DND-41 (cell line): ENCODE measurements around the gene DPM3.

Source experiments
- ATAC-seq: fragments of 200-7000 bp; cut with Tn5 transposase; 3 replicates; pipeline ENCODE4 v1.9.1; 2021; ENCODE audit warnings: low read depth; ENCODE audit not compliant: insufficient read depth
- DNase-seq: peaks from one replicate; pipeline ENCODE4 v3.0.0-alpha.2; 2020
- H2AFZ ChIP-seq: 2 replicates; pipeline ENCODE4 v1.6.0; 2012; ENCODE audit warnings: low read depth, low read length
- H3K27ac ChIP-seq: 2 replicates; pipeline ENCODE4 v1.5.1; 2012; ENCODE audit warnings: low read length, inconsistent platforms
- H3K27me3 ChIP-seq: fragments of 200-600 bp; sonication (generic); 2 replicates; pipeline ENCODE4 v1.6.0; 2012; ENCODE audit warnings: low read length, mild to moderate bottlenecking, inconsistent platforms; ENCODE audit not compliant: insufficient read depth, poor library complexity
- H3K36me3 ChIP-seq: 2 replicates; pipeline ENCODE4 v1.5.1; 2012; ENCODE audit warnings: low read length, inconsistent platforms; ENCODE audit not compliant: insufficient read depth
- H3K4me1 ChIP-seq: 2 replicates; pipeline ENCODE4 v1.5.1; 2012; ENCODE audit warnings: mild to moderate bottlenecking, low read length; ENCODE audit not compliant: insufficient read depth
- H3K4me2 ChIP-seq: 2 replicates; pipeline ENCODE4 v1.6.0; 2012; ENCODE audit warnings: mild to moderate bottlenecking, moderate library complexity, low read length, inconsistent platforms; ENCODE audit not compliant: insufficient read depth
- H3K4me3 ChIP-seq, 2 experiments: fragments of 200-600 bp in 1 of 2; shearing (Covaris generic) in 1 of 2; 2 replicates each; pipeline ENCODE4 v1.5.1; 2012 to 2016; ENCODE audit warnings: inconsistent platforms in 2 of 2, low read length in 2 of 2, mild to moderate bottlenecking in 2 of 2, low read depth in 1 of 2, moderate library complexity in 1 of 2
- H3K79me2 ChIP-seq: 2 replicates; pipeline ENCODE4 v1.6.0; 2012; ENCODE audit warnings: low read length, inconsistent platforms; ENCODE audit not compliant: insufficient read depth
- H3K9ac ChIP-seq: 2 replicates; pipeline ENCODE4 v1.6.0; 2012; ENCODE audit warnings: low read depth, mild to moderate bottlenecking, inconsistent platforms, low read length, moderate library complexity
- H3K9me3 ChIP-seq: 2 replicates; pipeline ENCODE4 v1.5.1; 2012; ENCODE audit warnings: low read length, moderate library complexity, mild to moderate bottlenecking, inconsistent platforms; ENCODE audit not compliant: insufficient read depth, severe bottlenecking
- H4K20me1 ChIP-seq: 2 replicates; pipeline ENCODE4 v1.6.0; 2012; ENCODE audit warnings: low read length; ENCODE audit not compliant: insufficient read depth
- EZH2 ChIP-seq: IDR thresholded peaks from 3 replicates; pipeline ENCODE4 v1.6.1; 2012; ENCODE audit warnings: borderline replicate concordance, low read depth, mild to moderate bottlenecking, moderate library complexity, low read length, inconsistent platforms; ENCODE audit not compliant: severe bottlenecking
- TF ChIP-seq, protein P1 (sequence below): IDR thresholded peaks from 2 replicates; pipeline ENCODE4 v1.5.1; 2012; ENCODE audit warnings: borderline replicate concordance, low read length, moderate library complexity, mild to moderate bottlenecking; ENCODE audit not compliant: poor library complexity, severe bottlenecking; ENCODE audit errors: extremely low read depth

DPM3 gene

DNA sequence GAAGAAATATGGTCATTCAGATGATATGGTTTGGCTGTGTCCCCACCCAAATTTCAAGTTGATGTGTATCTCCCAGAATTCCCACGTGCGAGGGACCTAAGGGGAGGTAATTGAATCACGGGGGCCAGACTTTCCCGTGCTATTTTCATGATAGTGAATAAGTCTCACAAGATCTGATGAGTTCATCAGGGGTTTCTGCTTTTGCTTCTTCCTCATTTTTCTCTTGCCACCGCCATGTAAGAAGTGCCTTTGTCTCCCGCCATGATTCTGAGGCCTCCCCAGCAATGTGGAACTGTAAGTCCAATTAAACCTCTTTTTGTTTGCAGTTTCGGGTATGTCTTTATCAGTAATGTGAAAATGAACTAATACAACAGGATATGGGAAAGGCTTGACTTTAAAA lies 1.4 kb upstream of the DPM3 start:
- Histone ChIP-seq H3K4me3 (no peak overlapping the region), H3K4me1 (peaks cover 37% of the 10 kb centered on the region), H3K27ac (no peak overlapping the region), H3K9ac (no peak overlapping the region), H3K79me2 (peaks cover 30% of the 10 kb centered on the region), H3K4me2 (no peak overlapping the region), H3K36me3 (peaks cover 19% of the 10 kb centered on the region), H3K9me3 (no peaks in the 10 kb centered on the region), H4K20me1 (peaks cover 11% of the 10 kb centered on the region; the same call in 1 of the 2 replicates), H3K27me3 (peaks cover 4% of the 10 kb centered on the region), H2AFZ (no peak overlapping the region)
- DNase-seq = no peak
- no peak for TF ChIP-seq EZH2
- TF ChIP-seq, protein P1, sequence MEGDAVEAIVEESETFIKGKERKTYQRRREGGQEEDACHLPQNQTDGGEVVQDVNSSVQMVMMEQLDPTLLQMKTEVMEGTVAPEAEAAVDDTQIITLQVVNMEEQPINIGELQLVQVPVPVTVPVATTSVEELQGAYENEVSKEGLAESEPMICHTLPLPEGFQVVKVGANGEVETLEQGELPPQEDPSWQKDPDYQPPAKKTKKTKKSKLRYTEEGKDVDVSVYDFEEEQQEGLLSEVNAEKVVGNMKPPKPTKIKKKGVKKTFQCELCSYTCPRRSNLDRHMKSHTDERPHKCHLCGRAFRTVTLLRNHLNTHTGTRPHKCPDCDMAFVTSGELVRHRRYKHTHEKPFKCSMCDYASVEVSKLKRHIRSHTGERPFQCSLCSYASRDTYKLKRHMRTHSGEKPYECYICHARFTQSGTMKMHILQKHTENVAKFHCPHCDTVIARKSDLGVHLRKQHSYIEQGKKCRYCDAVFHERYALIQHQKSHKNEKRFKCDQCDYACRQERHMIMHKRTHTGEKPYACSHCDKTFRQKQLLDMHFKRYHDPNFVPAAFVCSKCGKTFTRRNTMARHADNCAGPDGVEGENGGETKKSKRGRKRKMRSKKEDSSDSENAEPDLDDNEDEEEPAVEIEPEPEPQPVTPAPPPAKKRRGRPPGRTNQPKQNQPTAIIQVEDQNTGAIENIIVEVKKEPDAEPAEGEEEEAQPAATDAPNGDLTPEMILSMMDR = no peak
- ATAC-seq = no peak

DNA sequence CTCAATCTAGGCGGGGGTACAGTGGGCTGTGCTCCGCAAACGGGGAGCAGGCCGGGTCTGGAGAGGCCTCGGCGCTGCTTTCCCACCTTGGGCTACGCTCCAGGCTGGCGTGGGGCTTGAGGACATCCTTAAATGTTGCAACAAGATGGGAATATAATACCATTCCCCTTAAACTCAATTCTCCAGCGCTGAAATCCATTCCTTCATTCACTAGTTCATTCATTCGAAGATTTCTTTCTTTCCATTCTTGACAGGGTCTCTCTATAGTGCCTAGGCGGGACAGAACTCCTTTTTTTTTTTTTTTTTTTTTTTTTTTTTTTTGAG lies 261 bp upstream of the DPM3 start:
- no peaks in the 10 kb centered on the region for H3K9me3 ChIP-seq
- TF ChIP-seq EZH2 = no peak
- TF ChIP-seq, protein P1 = no peak
- peak overlapping the region; percentile 86 for H3K27ac ChIP-seq
- DNase-seq = no peak
- peak overlapping the region; percentile 93 for H2AFZ ChIP-seq
- H3K27me3 ChIP-seq = no peaks in the 10 kb centered on the region
- peaks cover 35% of the 10 kb centered on the region for H3K79me2 ChIP-seq
- H3K9ac ChIP-seq = peak overlapping the region; percentile 89
- H3K4me2 ChIP-seq = peak overlapping the region; percentile 88
- peaks cover 42% of the 10 kb centered on the region for H3K4me1 ChIP-seq
- peaks cover 19% of the 10 kb centered on the region for H3K36me3 ChIP-seq
- H3K4me3 ChIP-seq = peak overlapping the region; percentile 88 to 93
- no peak for ATAC-seq
- peaks cover 11% of the 10 kb centered on the region; the same call in 1 of the 2 replicates for H4K20me1 ChIP-seq

DNA sequence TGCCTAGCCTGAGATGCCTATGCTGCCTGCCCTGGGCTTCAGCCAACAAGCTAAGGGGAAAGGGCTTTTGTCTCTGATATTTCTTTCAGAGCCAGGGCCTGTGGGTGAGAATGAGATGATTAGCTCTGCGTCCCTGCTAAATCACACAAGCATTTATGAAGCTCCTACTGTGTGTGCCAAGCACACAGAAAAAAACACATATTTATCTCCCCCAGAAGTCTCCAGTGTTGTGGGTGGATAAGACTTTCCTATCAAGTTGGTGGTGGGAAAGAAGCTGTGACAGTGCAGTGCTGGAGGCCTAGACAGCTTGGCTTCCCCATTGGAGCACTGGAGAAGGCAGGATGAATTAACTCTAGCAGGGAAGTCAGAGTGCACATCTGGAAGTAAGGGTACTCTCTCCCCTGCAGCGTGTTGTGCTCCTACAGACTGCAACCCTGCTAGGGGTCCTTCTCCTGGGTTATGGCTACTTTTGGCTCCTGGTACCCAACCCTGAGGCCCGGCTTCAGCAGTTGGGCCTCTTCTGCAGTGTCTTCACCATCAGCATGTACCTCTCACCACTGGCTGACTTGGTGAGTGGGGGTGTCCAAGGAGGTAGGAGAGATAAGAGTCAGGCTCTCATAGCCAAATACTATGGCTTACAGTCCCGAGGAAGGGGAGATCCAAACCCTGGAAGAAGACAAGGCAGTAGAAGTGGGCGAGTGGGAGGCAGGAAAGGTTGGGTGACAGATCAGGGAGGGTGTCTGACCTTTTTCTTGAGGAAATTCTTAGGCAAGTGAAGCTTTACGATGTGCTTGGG lies 3.0 kb downstream of the DPM3 start:
- peak overlapping the region in 1 of 2 experiments; percentile 90; a peak in 2 of 4 replicates for H3K4me3 ChIP-seq

More for the DNA sequence above, 3.0 kb downstream of the DPM3 start:
- Histone ChIP-seq H3K4me1 (peaks cover 55% of the 10 kb centered on the region), H3K9me3 (no peaks in the 10 kb centered on the region), H3K9ac (peak overlapping the region; percentile 83), H3K4me2 (peak overlapping the region; percentile 98), H3K27ac (peak overlapping the region; percentile 32), H3K79me2 (peaks cover 37% of the 10 kb centered on the region), H2AFZ (no peak overlapping the region), H3K27me3 (no peaks in the 10 kb centered on the region), H3K36me3 (peaks cover 19% of the 10 kb centered on the region), H4K20me1 (peaks cover 11% of the 10 kb centered on the region; the same call in 1 of the 2 replicates)
- no peak for DNase-seq
- ATAC-seq = no peak
- TF ChIP-seq EZH2 = no peak
- TF ChIP-seq, protein P1 = no peak
